ENCODE measurements around the gene ARL16. TPM values are rescaled to one million over a fixed set of nuclear protein-coding genes. Genes with fewer than 3 reads are reported as not detected.

The ARL16 gene
- total RNA-seq, 6 donors from 2014 or later: 16.9 to 47.1 (median 20.5) TPM

GRCh38 chr17:81656118-81656743 is 27.4 kb downstream of the ARL16 start, which contains the start of gene PDE6G:
TSS of gene PDE6G (minus strand) at chr17:81656542. CDS start at chr17:81653305, 3,237 bp downstream.
- Histone ChIP-seq H3K27ac (no peak within 1 kb of the TSS), H3K27me3 (no peaks in the 10 kb centered on the region), H3K4me3 (no peak within 1 kb of the TSS), H3K9me3 (no peaks in the 10 kb centered on the region), H3K36me3 (no peaks in the 10 kb centered on the region), H3K4me1 (peaks cover 0 to 3% (median 0%) of the 10 kb centered on the region in 4 donors)
- TF ChIP-seq POLR2AphosphoS5 (IDR thresholded peaks at IDR 0.05) (no peak), POLR2A (IDR thresholded peaks at IDR 0.05) (no peak), CTCF (IDR thresholded peaks at IDR 0.05) (no peak), EP300 (IDR thresholded peaks at IDR 0.05) (no peak)
- DNase-seq (no peak), ATAC-seq (ENCODE audit: low FRiP score in 2 of 2) (no peak)
- 91 to 94% methylated on average over 4 to 15 of the region's 15 CpGs for WGBS, 2 donors

DNA sequence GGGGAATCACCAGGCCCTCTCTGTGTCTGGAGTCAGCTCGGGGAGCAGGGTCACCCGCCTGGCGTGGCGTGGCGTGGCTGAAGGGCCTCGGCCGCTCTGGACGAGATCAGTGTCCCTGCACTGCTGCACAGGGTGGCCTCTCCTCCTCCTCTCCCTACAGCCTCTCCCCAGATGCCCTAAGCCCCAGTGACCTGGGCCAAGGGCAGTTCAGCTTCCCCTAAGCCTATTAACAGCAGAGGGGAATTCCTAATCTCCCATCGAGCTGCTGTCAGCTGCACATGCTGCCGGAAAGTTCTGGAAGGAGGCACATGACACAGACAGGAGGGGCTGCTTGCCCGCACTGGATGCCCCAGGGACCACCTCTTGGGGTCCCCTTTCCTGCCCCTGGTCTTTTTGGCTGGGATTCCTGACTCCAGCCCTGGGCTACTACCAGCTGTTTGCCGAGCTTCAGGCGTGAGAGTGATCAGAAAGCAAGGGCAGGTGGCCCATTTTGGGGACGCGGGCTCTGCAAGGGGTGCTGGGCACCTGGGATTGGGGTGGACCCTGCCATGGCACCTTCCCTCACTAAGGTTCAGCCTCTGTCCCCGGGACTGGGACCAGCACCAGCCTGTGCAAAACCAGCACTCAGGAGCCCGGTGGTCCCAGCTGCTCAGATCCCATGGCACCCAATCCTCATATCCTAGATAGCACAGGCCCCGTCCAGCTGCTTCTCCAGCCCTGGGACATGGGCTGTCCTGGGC is 28.0 kb downstream of the ARL16 start:
- H3K4me1 ChIP-seq: peaks cover 0 to 3% (median 0%) of the 10 kb centered on the region in 4 donors
- TF ChIP-seq POLR2A (IDR thresholded peaks at IDR 0.05) (no peak), EP300 (IDR thresholded peaks at IDR 0.05) (no peak), CTCF (IDR thresholded peaks at IDR 0.05) (no peak), POLR2AphosphoS5 (IDR thresholded peaks at IDR 0.05) (no peak)
- 90 to 94% methylated on average over 13 to 15 of the region's 18 CpGs for WGBS, 2 donors
- no peak overlapping the region for H3K27ac ChIP-seq
- no peaks in the 10 kb centered on the region for H3K27me3 ChIP-seq
- DNase-seq: no peak
- no peak for ATAC-seq (ENCODE audit: low FRiP score in 2 of 2)
- no peaks in the 10 kb centered on the region for H3K9me3 ChIP-seq
- no peak overlapping the region for H3K4me3 ChIP-seq
- no peaks in the 10 kb centered on the region for H3K36me3 ChIP-seq

- peak in 1 of 2 donors; percentile 17 for ATAC-seq (ENCODE audit: low FRiP score in 2 of 2)
- WGBS, 2 donors: 29 to 37% methylated on average over 16 to 21 of the region's 27 CpGs
- TF ChIP-seq POLR2A (IDR thresholded peaks at IDR 0.05): no peak
- no peak for TF ChIP-seq POLR2AphosphoS5 (IDR thresholded peaks at IDR 0.05)
- no peak for TF ChIP-seq CTCF (IDR thresholded peaks at IDR 0.05)
- TF ChIP-seq EP300 (IDR thresholded peaks at IDR 0.05): no peak
- no peak overlapping the region for H3K27ac ChIP-seq
- peaks cover 0 to 11% (median 6%) of the 10 kb centered on the region in 4 donors for H3K27me3 ChIP-seq
- peak in 1 of 2 donors; percentile 69 for DNase-seq
- peak overlapping the region in 2 of 4 donors; percentile 17 to 30 for H3K4me3 ChIP-seq
- H3K4me1 ChIP-seq: peaks cover 0 to 3% (median 2%) of the 10 kb centered on the region in 4 donors
- H3K9me3 ChIP-seq: peaks cover 0 to 8% (median 2%) of the 10 kb centered on the region in 4 donors
- no peaks in the 10 kb centered on the region for H3K36me3 ChIP-seq
Measured at GRCh38 chr17:81652906-81653771, 30.5 kb downstream of the ARL16 start.

DNA sequence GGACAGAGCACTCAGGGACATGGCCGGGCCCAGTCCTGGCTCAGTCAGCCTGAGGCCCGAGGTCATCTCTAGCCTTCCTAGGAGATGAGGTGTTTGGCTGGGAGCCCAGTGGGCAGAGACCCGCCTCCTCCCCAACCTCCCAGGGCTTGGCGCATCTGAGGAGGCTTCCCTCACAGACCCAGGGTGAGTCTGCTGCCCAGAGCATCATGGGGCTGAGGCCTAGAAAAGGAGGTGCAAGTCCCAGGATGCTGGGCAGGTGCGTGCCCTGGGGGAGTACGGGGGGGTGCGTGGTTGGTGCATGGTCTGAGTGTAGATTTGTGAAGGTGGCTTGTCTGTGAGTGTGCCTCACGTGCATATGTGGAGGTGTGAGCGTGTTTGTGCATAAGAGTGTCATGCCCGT is 31.9 kb downstream of the ARL16 start:
- WGBS, 2 donors: 79 to 95% methylated on average over 6 to 8 of the region's 10 CpGs

More for the DNA sequence above, 31.9 kb downstream of the ARL16 start:
- H3K4me1 ChIP-seq: peaks cover 0 to 8% (median 0%) of the 10 kb centered on the region in 4 donors
- H3K36me3 ChIP-seq: no peaks in the 10 kb centered on the region
- ATAC-seq (ENCODE audit: low FRiP score in 2 of 2) (no peak), DNase-seq (no peak)
- H3K27ac ChIP-seq: no peak overlapping the region
- H3K9me3 ChIP-seq: peaks cover 0 to 8% (median 2%) of the 10 kb centered on the region in 4 donors
- no peak for TF ChIP-seq POLR2AphosphoS5 (IDR thresholded peaks at IDR 0.05)
- no peak for TF ChIP-seq EP300 (IDR thresholded peaks at IDR 0.05)
- no peak for TF ChIP-seq CTCF (IDR thresholded peaks at IDR 0.05)
- TF ChIP-seq POLR2A (IDR thresholded peaks at IDR 0.05): no peak
- peaks cover 0 to 18% (median 8%) of the 10 kb centered on the region in 4 donors for H3K27me3 ChIP-seq
- H3K4me3 ChIP-seq: no peak overlapping the region
